ENCODE data around the gene SEPTIN8. TPM values are rescaled to one million over a fixed set of nuclear protein-coding genes. Genes with fewer than 3 reads are reported as not detected.

The SEPTIN8 gene
- total and polyA plus RNA-seq, 3 experiments from 2014 or later = 2.8 to 38.1 (median 34.5) TPM

- no peaks in the 10 kb centered on the region for H3K9me3 Mint-ChIP-seq
- peaks cover 24 to 56% of the 10 kb centered on the region in 2 donors for H3K27me3 Mint-ChIP-seq
- no peak for DNase-seq
These were observed 25.1 kb upstream of the SEPTIN8 start for GRCh38 chr5:132802044-132802684.

GRCh38 chr5:132800545-132800944 lies 23.5 kb upstream of the SEPTIN8 start:
- Histone ChIP-seq H3K9me3 (ENCODE audit: low read length) (no peaks in the 10 kb centered on the region), H3K27ac (ENCODE audit: low read depth, low read length) (no peak overlapping the region), H3K27me3 (ENCODE audit: insufficient read depth, low read length, poor library complexity, severe bottlenecking) (no peaks in the 10 kb centered on the region), H3K4me3 (ENCODE audit: low read length) (no peak overlapping the region), H3K36me3 (ENCODE audit: insufficient read depth, low read length) (no peaks in the 10 kb centered on the region), H3K4me1 (ENCODE audit: insufficient read depth, low read length) (no peaks in the 10 kb centered on the region)
- CTCF ChIA-PET = interaction anchor here (1.2 to 3.0 kb wide), 5 partner anchors 20 to 275 kb away, joined by 4 to 12 read pairs (median 4); partner anchors contain the start of genes CCNI2, KIF3A and SHROOM1
- Mint-ChIP-seq H3K27me3 (peaks cover 22 to 61% of the 10 kb centered on the region in 2 donors), H3K4me3 (no peak overlapping the region), H3K36me3 (peaks cover 0 to 2% (median 0%) of the 10 kb centered on the region in 3 donors), H3K27ac (no peak overlapping the region), H3K9me3 (no peaks in the 10 kb centered on the region), H3K4me1 (no peaks in the 10 kb centered on the region)
- POLR2A ChIA-PET = no interaction called here
- no peak for DNase-seq

More at GRCh38 chr5:132802044-132802684, 25.1 kb upstream of the SEPTIN8 start:
- H3K4me1 Mint-ChIP-seq = no peaks in the 10 kb centered on the region
- peaks cover 0 to 2% (median 0%) of the 10 kb centered on the region in 3 donors for H3K36me3 Mint-ChIP-seq
- Histone ChIP-seq H3K27ac (ENCODE audit: low read depth, low read length) (no peak overlapping the region), H3K4me1 (ENCODE audit: insufficient read depth, low read length) (no peaks in the 10 kb centered on the region), H3K4me3 (ENCODE audit: low read length) (no peak overlapping the region), H3K27me3 (ENCODE audit: insufficient read depth, low read length, poor library complexity, severe bottlenecking) (no peaks in the 10 kb centered on the region), H3K9me3 (ENCODE audit: low read length) (no peaks in the 10 kb centered on the region), H3K36me3 (ENCODE audit: insufficient read depth, low read length) (no peaks in the 10 kb centered on the region)
- H3K27ac Mint-ChIP-seq = no peak overlapping the region
- POLR2A ChIA-PET = no interaction called here
- CTCF ChIA-PET = interaction anchor here (0.8 to 3.0 kb wide), 5 partner anchors 10 to 206 kb away, joined by 3 to 12 read pairs (median 4); partner anchors contain the start of genes KIF3A and SHROOM1
- H3K4me3 Mint-ChIP-seq = no peak overlapping the region

DNA sequence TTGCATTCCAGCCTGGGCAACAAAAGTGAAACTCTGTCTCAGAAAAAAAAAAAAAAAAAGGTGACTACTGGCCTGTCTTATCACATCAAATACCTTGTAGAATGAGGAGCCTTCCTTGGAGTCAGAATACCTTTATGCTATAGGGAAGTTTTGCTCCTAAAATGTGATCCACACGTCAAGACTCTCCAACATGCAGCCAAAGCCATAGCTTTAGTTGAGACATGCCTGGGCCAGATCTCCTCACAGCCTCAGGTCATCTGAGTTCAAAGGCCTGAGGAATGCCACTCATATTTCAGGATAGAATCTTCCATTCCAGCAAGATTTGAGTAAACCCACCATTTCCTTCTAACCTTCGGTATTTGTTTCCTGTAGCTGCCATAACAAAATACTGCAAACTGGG lies 22.4 kb upstream of the SEPTIN8 start:
- DNase-seq = no peak
- H3K4me3 Mint-ChIP-seq = no peak overlapping the region
- POLR2A ChIA-PET = no interaction called here
- Histone ChIP-seq H3K9me3 (ENCODE audit: low read length) (no peaks in the 10 kb centered on the region), H3K27me3 (ENCODE audit: insufficient read depth, low read length, poor library complexity, severe bottlenecking) (no peaks in the 10 kb centered on the region), H3K36me3 (ENCODE audit: insufficient read depth, low read length) (no peaks in the 10 kb centered on the region), H3K4me1 (ENCODE audit: insufficient read depth, low read length) (no peaks in the 10 kb centered on the region), H3K27ac (ENCODE audit: low read depth, low read length) (no peak overlapping the region), H3K4me3 (ENCODE audit: low read length) (no peak overlapping the region)
- no peaks in the 10 kb centered on the region for H3K9me3 Mint-ChIP-seq
- no peaks in the 10 kb centered on the region for H3K4me1 Mint-ChIP-seq
- peaks cover 0 to 2% (median 0%) of the 10 kb centered on the region in 3 donors for H3K36me3 Mint-ChIP-seq
- H3K27ac Mint-ChIP-seq = no peak overlapping the region
- peaks cover 18 to 60% of the 10 kb centered on the region in 2 donors for H3K27me3 Mint-ChIP-seq
- CTCF ChIA-PET = no interaction called here

GRCh38 chr5:132797651-132798050 lies 20.6 kb upstream of the SEPTIN8 start:
- Mint-ChIP-seq H3K9me3 (no peaks in the 10 kb centered on the region), H3K4me1 (no peaks in the 10 kb centered on the region), H3K27me3 (peaks cover 20 to 52% of the 10 kb centered on the region in 2 donors), H3K27ac (no peak overlapping the region), H3K4me3 (no peak overlapping the region), H3K36me3 (peaks cover 0 to 2% (median 0%) of the 10 kb centered on the region in 3 donors)
- Histone ChIP-seq H3K27ac (ENCODE audit: low read depth, low read length) (no peak overlapping the region), H3K27me3 (ENCODE audit: insufficient read depth, low read length, poor library complexity, severe bottlenecking) (no peaks in the 10 kb centered on the region), H3K36me3 (ENCODE audit: insufficient read depth, low read length) (no peaks in the 10 kb centered on the region), H3K9me3 (ENCODE audit: low read length) (no peaks in the 10 kb centered on the region), H3K4me3 (ENCODE audit: low read length) (no peak overlapping the region), H3K4me1 (ENCODE audit: insufficient read depth, low read length) (no peaks in the 10 kb centered on the region)
- DNase-seq = no peak
- ChIA-PET POLR2A (no interaction called here), CTCF (interaction anchor here (0.8 to 1.2 kb wide), 2 partner anchors 9 to 20 kb away, joined by 3 read pairs; no protein-coding TSS in a partner anchor)

- POLR2A ChIA-PET = no interaction called here
- H3K4me1 Mint-ChIP-seq = no peaks in the 10 kb centered on the region
These were observed 14.0 kb upstream of the SEPTIN8 start for GRCh38 chr5:132791026-132791425.

GRCh38 chr5:132790201-132790865 lies 13.3 kb upstream of the SEPTIN8 start:
- Mint-ChIP-seq H3K36me3 (peaks cover 0 to 3% (median 3%) of the 10 kb centered on the region in 3 donors), H3K4me1 (no peaks in the 10 kb centered on the region), H3K27me3 (peaks cover 6 to 29% of the 10 kb centered on the region in 2 donors), H3K4me3 (no peak overlapping the region), H3K27ac (peak overlapping the region in 1 of 8 donors; percentile 27), H3K9me3 (peaks cover 0 to 2% (median 0%) of the 10 kb centered on the region in 5 donors)
- no peak overlapping the region for H3K27ac ChIP-seq (ENCODE audit: low read depth, low read length)
- no peaks in the 10 kb centered on the region for H3K36me3 ChIP-seq (ENCODE audit: insufficient read depth, low read length)
- H3K27me3 ChIP-seq (ENCODE audit: insufficient read depth, low read length, poor library complexity, severe bottlenecking) = no peaks in the 10 kb centered on the region
- no peak overlapping the region for H3K4me3 ChIP-seq (ENCODE audit: low read length)
- no peak for DNase-seq
- CTCF ChIA-PET = no interaction called here
- POLR2A ChIA-PET = no interaction called here
- H3K4me1 ChIP-seq (ENCODE audit: insufficient read depth, low read length) = no peaks in the 10 kb centered on the region
- H3K9me3 ChIP-seq (ENCODE audit: low read length) = no peaks in the 10 kb centered on the region

More at GRCh38 chr5:132791026-132791425, 14.0 kb upstream of the SEPTIN8 start:
- Histone ChIP-seq H3K4me1 (ENCODE audit: insufficient read depth, low read length) (no peaks in the 10 kb centered on the region), H3K4me3 (ENCODE audit: low read length) (no peak overlapping the region), H3K36me3 (ENCODE audit: insufficient read depth, low read length) (no peaks in the 10 kb centered on the region), H3K9me3 (ENCODE audit: low read length) (no peaks in the 10 kb centered on the region), H3K27ac (ENCODE audit: low read depth, low read length) (no peak overlapping the region), H3K27me3 (ENCODE audit: insufficient read depth, low read length, poor library complexity, severe bottlenecking) (no peaks in the 10 kb centered on the region)
- H3K36me3 Mint-ChIP-seq = peaks cover 0 to 3% (median 3%) of the 10 kb centered on the region in 3 donors
- no peak overlapping the region for H3K4me3 Mint-ChIP-seq
- peaks cover 10 to 25% of the 10 kb centered on the region in 2 donors for H3K27me3 Mint-ChIP-seq
- H3K9me3 Mint-ChIP-seq = peaks cover 0 to 2% (median 0%) of the 10 kb centered on the region in 5 donors
- CTCF ChIA-PET = interaction anchor here (1.5 kb wide), 1 partner anchor 8 kb away, joined by 5 read pairs; no protein-coding TSS in a partner anchor
- no peak overlapping the region for H3K27ac Mint-ChIP-seq
- no peak for DNase-seq

DNA sequence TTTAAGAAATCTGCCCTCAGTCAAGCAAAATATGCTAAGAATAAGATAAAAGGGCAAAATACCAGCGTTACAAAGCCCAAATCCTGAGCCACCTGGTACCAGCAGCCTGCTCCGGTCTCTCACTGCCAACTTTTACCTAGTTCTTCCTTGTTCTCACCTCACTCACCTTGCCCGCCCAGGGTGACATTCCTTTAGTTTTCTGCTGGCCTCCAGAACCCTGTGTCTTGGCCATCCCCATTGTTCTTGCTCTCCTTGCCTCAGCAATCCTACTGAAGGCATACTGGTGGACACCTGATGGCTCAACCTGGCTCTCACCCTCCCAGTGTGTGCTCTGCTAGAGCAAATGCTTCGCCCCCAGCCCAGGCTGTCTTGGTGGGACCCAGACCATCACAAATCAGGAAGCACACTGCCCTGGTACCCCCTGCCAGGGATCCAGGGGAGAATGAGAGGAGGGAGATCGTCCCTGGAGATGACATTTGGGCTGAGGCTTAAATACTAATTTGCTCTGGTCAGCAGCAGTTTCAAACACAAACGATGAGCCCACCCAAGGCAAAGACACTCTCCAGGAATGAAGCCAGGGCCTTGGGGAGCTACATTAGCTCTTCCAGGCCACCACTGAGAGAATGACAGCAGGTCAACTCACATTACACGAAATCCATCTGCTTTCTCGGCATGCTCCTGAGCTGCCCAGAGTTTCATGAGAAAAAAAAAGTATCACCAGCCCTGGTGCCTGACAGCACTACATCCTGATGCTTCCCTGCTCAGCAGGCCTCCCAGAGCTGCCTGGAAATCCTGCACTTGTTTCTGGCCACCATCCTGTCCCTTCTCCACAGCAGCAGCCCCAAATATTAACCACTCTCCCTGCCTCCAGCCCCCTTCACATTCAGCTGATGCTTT lies 12.2 kb upstream of the SEPTIN8 start:
- no peaks in the 10 kb centered on the region for H3K4me1 ChIP-seq (ENCODE audit: insufficient read depth, low read length)
- ChIA-PET CTCF (no interaction called here), POLR2A (no interaction called here)
- H3K27me3 Mint-ChIP-seq = peaks cover 10 to 28% of the 10 kb centered on the region in 2 donors
- H3K9me3 Mint-ChIP-seq = peaks cover 0 to 2% (median 0%) of the 10 kb centered on the region in 5 donors
- DNase-seq = no peak
- no peaks in the 10 kb centered on the region for H3K9me3 ChIP-seq (ENCODE audit: low read length)
- no peaks in the 10 kb centered on the region for H3K36me3 ChIP-seq (ENCODE audit: insufficient read depth, low read length)
- peak overlapping the region in 1 of 8 donors; percentile 74 for H3K27ac Mint-ChIP-seq
- H3K36me3 Mint-ChIP-seq = peaks cover 0 to 3% (median 3%) of the 10 kb centered on the region in 3 donors
- H3K4me3 ChIP-seq (ENCODE audit: low read length) = no peak overlapping the region
- peak overlapping the region; percentile 20 for H3K27ac ChIP-seq (ENCODE audit: low read depth, low read length)
- no peak overlapping the region for H3K4me3 Mint-ChIP-seq
- H3K27me3 ChIP-seq (ENCODE audit: insufficient read depth, low read length, poor library complexity, severe bottlenecking) = no peaks in the 10 kb centered on the region
- H3K4me1 Mint-ChIP-seq = no peaks in the 10 kb centered on the region
